B cell (primary cell): ENCODE data around the gene NDST1. TPM values are rescaled to one million over a fixed set of nuclear protein-coding genes. Genes with fewer than 3 reads are reported as not detected.

Source experiments
- ATAC-seq: fragments of 200-7000 bp; cut with Tn5 transposase; one replicate; pipeline ENCODE4 v1.10.0; 2021; ENCODE audit warnings: low read depth, mild to moderate bottlenecking, moderate number of reproducible peaks, moderate library complexity
- CTCF ChIA-PET: fragments of 350-600 bp; sonication (Branson Sonifier 250); formaldehyde crosslinking; loops from one replicate; lab custom pipeline; 2021; ENCODE audit warnings: antibody characterized with exemption, inconsistent platforms; lab: Charles Lee
- POLR2A ChIA-PET: fragments of 350-600 bp; sonication (Branson Sonifier 250); formaldehyde crosslinking; loops from one replicate; lab custom pipeline; 2021; ENCODE audit warnings: antibody characterized with exemption; lab: Charles Lee
- DNase-seq: peaks from one replicate; pipeline ENCODE4 v3.0.0; 2013
- H2AFZ ChIP-seq: 2 replicates; pipeline ENCODE4 v1.6.1; 2012; ENCODE audit warnings: mild to moderate bottlenecking, low read depth, low read length; ENCODE audit not compliant: insufficient read depth, poor library complexity, severe bottlenecking
- H3K27ac ChIP-seq, 2 donors: 1 replicate in 1 of 2; 2 replicates in 1 of 2; pipeline ENCODE4 v1.5.1; 2012 to 2013; ENCODE audit warnings: low read length in 2 of 2, mild to moderate bottlenecking in 2 of 2, moderate library complexity in 1 of 2
- H3K27me3 ChIP-seq, 4 experiments: fragments of 200-600 bp in 1 of 4; sonication (generic) in 1 of 4; replicated peaks in 1 of 4; 1 replicate in 2 of 4; 2 replicates in 2 of 4; pipeline versions ENCODE4 v1.6.1 to v1.7.0; 2013 to 2016; ENCODE audit warnings: low read length in 3 of 4, mild to moderate bottlenecking in 2 of 4, mixed read lengths in 1 of 4, moderate library complexity in 1 of 4; ENCODE audit not compliant: insufficient read depth in 4 of 4, control insufficient read depth in 3 of 4; ENCODE audit errors: control extremely low read depth in 1 of 4
- H3K36me3 ChIP-seq, 2 experiments: replicated peaks in 1 of 2; 1 replicate in 1 of 2; 2 replicates in 1 of 2; pipeline versions ENCODE4 v1.6.1 to v1.7.1; 2013; ENCODE audit warnings: low read length in 1 of 2; ENCODE audit not compliant: insufficient read depth in 2 of 2, control insufficient read depth in 1 of 2; ENCODE audit errors: control extremely low read depth in 1 of 2, extremely low read depth in 1 of 2
- H3K4me1 ChIP-seq, 2 donors: fragments of 200-600 bp in 1 of 2; sonication (generic) in 1 of 2; 1 replicate in 1 of 2; 2 replicates in 1 of 2; pipeline versions ENCODE4 v1.5.1 to v1.6.1; 2013 to 2017; ENCODE audit warnings: low read length in 2 of 2; ENCODE audit not compliant: control insufficient read depth in 2 of 2, insufficient read depth in 2 of 2
- H3K4me2 ChIP-seq: replicated peaks from 2 replicates; pipeline ENCODE3; 2012; ENCODE audit warnings: mild to moderate bottlenecking, low read depth, low read length; ENCODE audit not compliant: poor library complexity, severe bottlenecking
- H3K4me3 ChIP-seq, 5 experiments: fragments of 200-600 bp in 1 of 5; sonication (generic) in 1 of 5; 1 replicate in 3 of 5; 2 replicates in 2 of 5; pipeline versions ENCODE4 v1.5.1 to v1.7.0; 2011 to 2016; ENCODE audit warnings: low read length in 4 of 5, mild to moderate bottlenecking in 4 of 5, low read depth in 2 of 5, control low read depth in 1 of 5, moderate library complexity in 1 of 5; ENCODE audit not compliant: insufficient read depth in 1 of 5; ENCODE audit errors: control extremely low read depth in 1 of 5, extremely low read depth in 1 of 5
- H3K79me2 ChIP-seq: fragments of 200-600 bp; sonication (generic); one replicate; pipeline ENCODE4 v1.6.0; 2016; ENCODE audit warnings: low read length; ENCODE audit not compliant: control insufficient read depth, insufficient read depth
- H3K9ac ChIP-seq: fragments of 200-600 bp; sonication (generic); 2 replicates; pipeline ENCODE4 v1.6.1; 2017; ENCODE audit warnings: mild to moderate bottlenecking, low read length, moderate library complexity
- H3K9me3 ChIP-seq, 3 donors: one replicate each; pipeline versions ENCODE4 v1.6.1 to v1.7.1; 2013; ENCODE audit warnings: low read length in 2 of 3; ENCODE audit not compliant: control insufficient read depth in 2 of 3, insufficient read depth in 1 of 3; ENCODE audit errors: control extremely low read depth in 1 of 3
- H4K20me1 ChIP-seq: 2 replicates; pipeline ENCODE4 v1.6.0; 2012; ENCODE audit warnings: mild to moderate bottlenecking, low read length; ENCODE audit not compliant: insufficient read depth, control insufficient read depth, poor library complexity, severe bottlenecking
- H3K27ac Mint-ChIP-seq: one replicate; pipeline ENCODE4 v1.8.0; 2021; ENCODE audit warnings: mixed read lengths
- H3K27me3 Mint-ChIP-seq: one replicate; pipeline ENCODE4 v1.8.0; 2021; ENCODE audit warnings: mixed read lengths
- H3K4me1 Mint-ChIP-seq: one replicate; pipeline ENCODE4 v1.8.0; 2021; ENCODE audit warnings: mixed read lengths
- H3K4me3 Mint-ChIP-seq: one replicate; pipeline ENCODE4 v1.8.0; 2021; ENCODE audit warnings: mixed read lengths
- H3K9me3 Mint-ChIP-seq: one replicate; pipeline ENCODE4 v1.8.0; 2022; ENCODE audit warnings: mixed read lengths; ENCODE audit not compliant: insufficient read depth
- EZH2 ChIP-seq: IDR thresholded peaks from 2 replicates; pipeline ENCODE4 v1.6.1; 2012; ENCODE audit warnings: borderline replicate concordance, low read depth, mild to moderate bottlenecking, moderate library complexity, low read length; ENCODE audit not compliant: insufficient read depth, poor library complexity, severe bottlenecking
- WGBS: methylation state at CpG from one replicate; pipeline ENCODE4 v1.1.5; 2013; ENCODE audit warnings: missing lambda C conversion rate; ENCODE audit not compliant: insufficient coverage; 5-methylcytosine and 5-hydroxymethylcytosine counted together
- intact Hi-C: fragments of 100-400 bp; cut with micrococcal nuclease; formaldehyde crosslinking; loops from one replicate; pipeline ENCODE4 v1.10.0; 2022
- polyA plus RNA-seq: library from polyadenylated mRNA; depleted of rRNA; stranded (reverse); fragments of >200 nt; gene quantifications from 2 replicates; pipeline ENCODE4 v1.2.3, GENCODE V29; 2012
- total RNA-seq, 2 donors: library from RNA; stranded (reverse); fragments of 120-200 nt in 1 of 2; gene quantifications; 1 replicate in 1 of 2; 2 replicates in 1 of 2; pipeline versions ENCODE4 v1.2.3 to v1.2.4, GENCODE V29; 2013 to 2022
- TF ChIP-seq, protein P1 (sequence below): fragments of 200-600 bp; IDR thresholded peaks from one replicate; pipeline ENCODE4 v1.8.0; 2022; ENCODE audit warnings: antibody characterized with exemption, mild to moderate bottlenecking

Gene NDST1
- total and polyA plus RNA-seq, 2 donors (not counting 1 experiment from before 2014, with no cell fraction given), result 4.3 to 7.0 TPM

DNA sequence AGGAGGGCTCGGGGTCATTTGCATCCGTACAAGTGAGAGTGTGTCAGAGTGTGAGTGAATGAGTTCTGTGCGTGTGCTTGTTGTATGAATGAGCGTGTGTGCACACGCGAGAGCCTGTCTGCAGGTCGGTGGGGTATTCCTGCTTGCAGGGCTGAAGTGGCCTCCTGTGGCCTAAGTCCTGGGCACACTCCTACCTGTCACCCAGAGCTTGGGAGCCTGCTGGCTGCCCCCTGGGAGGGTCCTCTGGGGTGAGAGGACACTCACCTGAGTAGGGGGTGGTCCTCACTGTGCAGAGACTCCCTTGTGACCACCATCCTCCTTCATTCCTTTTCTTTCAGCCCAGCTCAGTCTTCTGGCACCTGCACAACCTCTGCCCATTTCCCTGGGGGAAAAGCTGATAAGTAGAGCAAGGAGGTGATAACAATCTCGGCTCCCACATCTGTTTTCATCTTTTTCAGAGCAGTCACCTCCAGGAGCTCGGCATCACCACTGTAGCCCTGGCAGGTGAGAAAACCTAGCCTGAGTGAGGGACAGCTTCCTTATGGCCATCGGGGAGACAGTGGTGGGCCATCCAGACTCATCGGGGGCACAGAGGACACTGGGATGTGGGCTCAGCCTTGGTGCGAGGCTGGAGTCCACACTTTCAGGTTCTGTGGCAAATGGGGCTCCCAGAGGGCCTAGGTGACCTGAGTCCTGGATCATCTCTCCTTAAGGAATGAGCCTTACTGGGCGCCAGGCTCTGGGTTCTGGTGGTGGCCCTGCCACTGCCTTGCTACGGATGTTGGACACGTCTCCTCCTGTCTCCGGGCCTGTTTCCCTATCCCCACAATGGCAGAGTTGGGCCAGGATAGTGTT lies 93.8 kb downstream of the NDST1 start:
- Mint-ChIP-seq H3K27ac (no peak overlapping the region), H3K4me3 (no peak overlapping the region), H3K4me1 (peaks cover 3% of the 10 kb centered on the region), H3K27me3 (peaks cover 6% of the 10 kb centered on the region), H3K9me3 (no peaks in the 10 kb centered on the region)
- CTCF ChIA-PET, result no interaction called here
- Histone ChIP-seq H3K9me3 (no peaks in the 10 kb centered on the region), H3K4me1 (no peaks in the 10 kb centered on the region), H2AFZ (no peak overlapping the region), H3K4me3 (no peak overlapping the region), H3K9ac (no peak overlapping the region), H3K27ac (no peak overlapping the region), H3K79me2 (no peaks in the 10 kb centered on the region), H3K27me3 (no peaks in the 10 kb centered on the region), H4K20me1 (no peaks in the 10 kb centered on the region), H3K36me3 (no peaks in the 10 kb centered on the region), H3K4me2 (no peak overlapping the region)
- no peak for TF ChIP-seq EZH2
- TF ChIP-seq, protein P1, sequence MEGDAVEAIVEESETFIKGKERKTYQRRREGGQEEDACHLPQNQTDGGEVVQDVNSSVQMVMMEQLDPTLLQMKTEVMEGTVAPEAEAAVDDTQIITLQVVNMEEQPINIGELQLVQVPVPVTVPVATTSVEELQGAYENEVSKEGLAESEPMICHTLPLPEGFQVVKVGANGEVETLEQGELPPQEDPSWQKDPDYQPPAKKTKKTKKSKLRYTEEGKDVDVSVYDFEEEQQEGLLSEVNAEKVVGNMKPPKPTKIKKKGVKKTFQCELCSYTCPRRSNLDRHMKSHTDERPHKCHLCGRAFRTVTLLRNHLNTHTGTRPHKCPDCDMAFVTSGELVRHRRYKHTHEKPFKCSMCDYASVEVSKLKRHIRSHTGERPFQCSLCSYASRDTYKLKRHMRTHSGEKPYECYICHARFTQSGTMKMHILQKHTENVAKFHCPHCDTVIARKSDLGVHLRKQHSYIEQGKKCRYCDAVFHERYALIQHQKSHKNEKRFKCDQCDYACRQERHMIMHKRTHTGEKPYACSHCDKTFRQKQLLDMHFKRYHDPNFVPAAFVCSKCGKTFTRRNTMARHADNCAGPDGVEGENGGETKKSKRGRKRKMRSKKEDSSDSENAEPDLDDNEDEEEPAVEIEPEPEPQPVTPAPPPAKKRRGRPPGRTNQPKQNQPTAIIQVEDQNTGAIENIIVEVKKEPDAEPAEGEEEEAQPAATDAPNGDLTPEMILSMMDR, result no peak
- POLR2A ChIA-PET, result no interaction called here
- intact Hi-C loops, result no loop called here
- 91% methylated on average over 16 of the region's 16 CpGs for WGBS
- no peak for DNase-seq
- no peak for ATAC-seq

DNA sequence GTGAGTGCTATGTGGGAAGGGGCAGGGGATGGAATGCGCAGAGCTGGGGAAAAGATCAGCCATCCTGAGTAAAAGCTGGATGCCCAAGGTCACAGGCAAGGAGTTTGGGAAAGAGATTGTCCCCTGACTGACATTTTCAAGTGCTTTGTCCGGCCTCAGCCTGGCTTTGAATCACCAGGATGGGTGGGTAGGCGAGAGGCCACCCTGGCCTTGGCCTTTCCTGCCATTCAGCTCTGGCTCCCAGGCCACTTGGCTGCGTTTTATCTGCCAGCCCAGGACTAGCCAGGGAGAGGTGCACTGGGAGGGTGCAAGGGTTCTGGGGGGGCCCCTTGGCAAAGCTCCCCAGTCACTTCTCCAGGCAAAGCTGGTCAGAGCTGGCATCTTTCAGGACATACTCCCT lies 95.1 kb downstream of the NDST1 start:
- ATAC-seq (no peak), DNase-seq (no peak)
- intact Hi-C loops, result no loop called here
- Histone ChIP-seq H3K4me1 (no peaks in the 10 kb centered on the region), H3K9me3 (no peaks in the 10 kb centered on the region), H2AFZ (no peak overlapping the region), H3K27me3 (no peaks in the 10 kb centered on the region), H4K20me1 (no peaks in the 10 kb centered on the region), H3K4me3 (no peak overlapping the region), H3K36me3 (no peaks in the 10 kb centered on the region), H3K27ac (no peak overlapping the region), H3K4me2 (no peak overlapping the region), H3K79me2 (no peaks in the 10 kb centered on the region), H3K9ac (no peak overlapping the region)
- Mint-ChIP-seq H3K27ac (no peak overlapping the region), H3K4me3 (no peak overlapping the region), H3K9me3 (no peaks in the 10 kb centered on the region), H3K27me3 (peaks cover 6% of the 10 kb centered on the region), H3K4me1 (no peaks in the 10 kb centered on the region)
- POLR2A ChIA-PET, result interaction anchor here (0.6 kb wide), 1 partner anchor 17 kb away, joined by 3 read pairs; no protein-coding TSS in a partner anchor
- TF ChIP-seq, protein P1, result no peak
- TF ChIP-seq EZH2, result no peak
- CTCF ChIA-PET, result no interaction called here
- WGBS, result 92% methylated on average over 4 of the region's 4 CpGs
